Measurements from ENCODE around the gene BEND6. TPM values are rescaled to one million over a fixed set of nuclear protein-coding genes. Genes with fewer than 3 reads are reported as not detected.

The BEND6 gene
- total RNA-seq, 2 experiments from 2014 or later, result 0.50 to 1.5 TPM

DNA sequence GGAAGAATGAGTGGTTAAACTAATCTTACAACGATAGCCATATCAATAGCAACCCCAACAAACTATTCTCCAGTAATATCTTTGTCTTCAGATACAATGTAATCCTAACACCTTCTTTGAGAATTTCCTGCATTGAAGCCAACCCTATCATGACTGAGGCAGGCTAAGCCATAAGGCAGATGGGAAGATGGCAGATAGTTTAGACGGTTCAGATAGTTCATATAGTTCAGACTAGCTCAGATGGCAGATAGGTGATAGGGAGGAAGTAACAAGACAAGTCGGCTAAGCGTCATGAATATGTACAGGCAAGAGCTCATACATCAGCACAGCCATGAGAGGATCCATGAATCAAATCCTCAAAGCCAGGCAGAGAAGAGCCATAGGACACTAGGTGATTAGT lies 39.1 kb upstream of the BEND6 start:
- Histone ChIP-seq H3K36me3 (ENCODE audit: insufficient read depth, low read length) (no peaks in the 10 kb centered on the region), H3K9me2 (ENCODE audit: insufficient read depth, low read length) (no peaks in the 10 kb centered on the region), H3K4me2 (ENCODE audit: low read length) (no peak overlapping the region), H2AFZ (ENCODE audit: low read length) (no peak overlapping the region), H3K79me2 (ENCODE audit: insufficient read depth, low read depth, low read length) (no peaks in the 10 kb centered on the region), H3K4me3 (ENCODE audit: low read depth, low read length, poor library complexity, severe bottlenecking) (no peak overlapping the region), H3K4me1 (ENCODE audit: insufficient read depth, low read length, poor library complexity, severe bottlenecking) (no peaks in the 10 kb centered on the region), H3K9me3 (ENCODE audit: low read length) (no peaks in the 10 kb centered on the region), H3K27ac (ENCODE audit: low read depth, low read length, poor library complexity, severe bottlenecking) (no peak overlapping the region), H4K20me1 (ENCODE audit: insufficient read depth, low read length) (no peaks in the 10 kb centered on the region)
- CTCF ChIA-PET (ENCODE audit: unreplicated experiment), result no interaction called here
- BruUV-seq (replicated peaks), result no TSS peak
- DNase-seq (ENCODE audit: low spot score), result no peak
- intact Hi-C loops (cut with micrococcal nuclease; ENCODE audit: unreplicated experiment), result no loop called here
- POLR2A ChIA-PET, result interaction anchor here (0.6 kb wide), 1 partner anchor 108 kb away, joined by 4 read pairs; no protein-coding TSS in a partner anchor
- TF ChIP-seq EZH2phosphoT487 (IDR thresholded peaks at IDR 0.05; ENCODE audit: borderline replicate concordance, low read depth, low read length), result no peak
- TF ChIP-seq, protein P1, sequence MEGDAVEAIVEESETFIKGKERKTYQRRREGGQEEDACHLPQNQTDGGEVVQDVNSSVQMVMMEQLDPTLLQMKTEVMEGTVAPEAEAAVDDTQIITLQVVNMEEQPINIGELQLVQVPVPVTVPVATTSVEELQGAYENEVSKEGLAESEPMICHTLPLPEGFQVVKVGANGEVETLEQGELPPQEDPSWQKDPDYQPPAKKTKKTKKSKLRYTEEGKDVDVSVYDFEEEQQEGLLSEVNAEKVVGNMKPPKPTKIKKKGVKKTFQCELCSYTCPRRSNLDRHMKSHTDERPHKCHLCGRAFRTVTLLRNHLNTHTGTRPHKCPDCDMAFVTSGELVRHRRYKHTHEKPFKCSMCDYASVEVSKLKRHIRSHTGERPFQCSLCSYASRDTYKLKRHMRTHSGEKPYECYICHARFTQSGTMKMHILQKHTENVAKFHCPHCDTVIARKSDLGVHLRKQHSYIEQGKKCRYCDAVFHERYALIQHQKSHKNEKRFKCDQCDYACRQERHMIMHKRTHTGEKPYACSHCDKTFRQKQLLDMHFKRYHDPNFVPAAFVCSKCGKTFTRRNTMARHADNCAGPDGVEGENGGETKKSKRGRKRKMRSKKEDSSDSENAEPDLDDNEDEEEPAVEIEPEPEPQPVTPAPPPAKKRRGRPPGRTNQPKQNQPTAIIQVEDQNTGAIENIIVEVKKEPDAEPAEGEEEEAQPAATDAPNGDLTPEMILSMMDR (conservative IDR thresholded peaks at IDR 0.05; ENCODE audit: low read length), result no peak

DNA sequence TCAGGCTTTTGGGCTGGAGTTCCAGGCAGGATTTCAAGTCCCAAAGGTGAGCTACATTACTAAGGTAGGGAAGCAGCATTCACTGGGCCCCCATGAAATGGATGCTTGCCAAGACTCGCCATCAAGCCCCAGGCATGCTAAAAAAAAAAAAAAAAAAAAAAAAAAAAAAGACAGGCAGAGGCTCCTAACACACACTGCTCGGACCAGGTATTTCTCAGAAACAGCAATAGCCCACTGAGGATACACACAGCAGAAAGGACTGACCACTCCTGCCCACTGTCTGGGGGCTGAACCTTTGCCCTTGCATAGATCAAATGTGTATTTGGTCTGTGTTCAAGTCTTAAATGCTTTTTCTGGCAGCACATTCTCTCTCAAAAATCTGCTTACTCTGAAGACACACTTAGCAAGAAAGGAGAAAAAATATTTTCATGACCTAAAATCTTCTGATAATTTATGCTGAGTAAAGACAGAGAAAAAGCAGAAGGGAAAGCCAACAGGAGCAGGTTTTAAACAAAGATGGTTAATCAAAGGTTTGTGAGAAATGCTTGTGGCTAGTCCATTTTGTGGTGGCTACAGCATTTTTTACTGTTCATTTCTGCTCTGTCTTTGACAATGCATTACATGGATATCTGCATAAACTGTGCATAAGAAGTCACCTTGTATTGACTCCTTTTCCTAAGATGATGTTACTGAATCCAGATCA lies 37.9 kb upstream of the BEND6 start:
- no peak overlapping the region for H3K4me2 ChIP-seq (ENCODE audit: low read length)
- no peak overlapping the region for H3K27ac ChIP-seq (ENCODE audit: low read depth, low read length, poor library complexity, severe bottlenecking)
- H2AFZ ChIP-seq (ENCODE audit: low read length), result no peak overlapping the region
- no peak for DNase-seq (ENCODE audit: low spot score)
- H3K36me3 ChIP-seq (ENCODE audit: insufficient read depth, low read length), result no peaks in the 10 kb centered on the region
- BruUV-seq (replicated peaks), result no TSS peak
- POLR2A ChIA-PET, result interaction anchor here (0.5 to 0.7 kb wide), 2 partner anchors 28 to 196 kb away, joined by 4 read pairs; no protein-coding TSS in a partner anchor
- H4K20me1 ChIP-seq (ENCODE audit: insufficient read depth, low read length), result no peaks in the 10 kb centered on the region
- no peak overlapping the region for H3K4me3 ChIP-seq (ENCODE audit: low read depth, low read length, poor library complexity, severe bottlenecking)
- intact Hi-C loops (cut with micrococcal nuclease; ENCODE audit: unreplicated experiment), result no loop called here
- CTCF ChIA-PET (ENCODE audit: unreplicated experiment), result interaction anchor here (0.6 kb wide), 1 partner anchor 388 kb away, joined by 5 read pairs; no protein-coding TSS in a partner anchor
- no peaks in the 10 kb centered on the region for H3K4me1 ChIP-seq (ENCODE audit: insufficient read depth, low read length, poor library complexity, severe bottlenecking)
- TF ChIP-seq EZH2phosphoT487 (IDR thresholded peaks at IDR 0.05; ENCODE audit: borderline replicate concordance, low read depth, low read length), result no peak
- no peaks in the 10 kb centered on the region for H3K9me2 ChIP-seq (ENCODE audit: insufficient read depth, low read length)
- H3K79me2 ChIP-seq (ENCODE audit: insufficient read depth, low read depth, low read length), result no peaks in the 10 kb centered on the region
- no peaks in the 10 kb centered on the region for H3K9me3 ChIP-seq (ENCODE audit: low read length)

DNA sequence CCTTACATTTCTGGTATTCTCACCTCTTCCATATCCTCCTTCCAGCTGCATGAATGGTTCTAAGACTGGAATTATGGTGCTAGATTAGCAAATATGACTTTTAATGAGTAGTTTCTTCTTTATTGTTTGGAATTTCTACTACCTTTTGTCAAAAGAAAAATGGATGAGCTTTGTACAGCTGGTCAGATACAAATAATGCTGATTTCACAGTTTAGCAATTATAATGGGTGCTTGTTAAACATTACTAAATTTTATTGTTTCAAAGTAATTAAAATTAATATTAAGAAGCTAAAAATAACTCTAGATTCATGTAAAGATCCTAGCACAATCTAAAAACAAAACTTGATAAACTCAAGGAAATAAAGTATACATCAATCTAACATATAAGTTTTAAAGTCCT lies 32.3 kb upstream of the BEND6 start:
- Histone ChIP-seq H3K9me2 (ENCODE audit: insufficient read depth, low read length) (no peaks in the 10 kb centered on the region), H3K4me3 (ENCODE audit: low read depth, low read length, poor library complexity, severe bottlenecking) (no peak overlapping the region), H2AFZ (ENCODE audit: low read length) (no peak overlapping the region), H3K4me2 (ENCODE audit: low read length) (no peak overlapping the region), H4K20me1 (ENCODE audit: insufficient read depth, low read length) (no peaks in the 10 kb centered on the region), H3K79me2 (ENCODE audit: insufficient read depth, low read depth, low read length) (no peaks in the 10 kb centered on the region), H3K36me3 (ENCODE audit: insufficient read depth, low read length) (no peaks in the 10 kb centered on the region), H3K27ac (ENCODE audit: low read depth, low read length, poor library complexity, severe bottlenecking) (no peak overlapping the region), H3K4me1 (ENCODE audit: insufficient read depth, low read length, poor library complexity, severe bottlenecking) (no peaks in the 10 kb centered on the region), H3K9me3 (ENCODE audit: low read length) (no peaks in the 10 kb centered on the region)
- TF ChIP-seq, protein P1 (conservative IDR thresholded peaks at IDR 0.05; ENCODE audit: low read length), result no peak
- TF ChIP-seq EZH2phosphoT487 (IDR thresholded peaks at IDR 0.05; ENCODE audit: borderline replicate concordance, low read depth, low read length), result no peak
- CTCF ChIA-PET (ENCODE audit: unreplicated experiment), result no interaction called here
- intact Hi-C loops (cut with micrococcal nuclease; ENCODE audit: unreplicated experiment), result no loop called here
- POLR2A ChIA-PET, result interaction anchor here (0.6 to 0.9 kb wide), 4 partner anchors 29 to 277 kb away, joined by 3 to 4 read pairs (median 3); no protein-coding TSS in a partner anchor
- no TSS peak for BruUV-seq (replicated peaks)
- DNase-seq (ENCODE audit: low spot score), result no peak

All from OCI-LY7 (cell line).